Suprapubic skin (tissue), 3 donors: ENCODE measurements around the gene CHAF1A.

Experiments
- EP300 ChIP-seq: sonication (generic); formaldehyde crosslinking; IDR thresholded peaks from one replicate; pipeline ENCODE4 v1.6.1; 2017; ENCODE audit warnings: antibody characterized with exemption
- TF ChIP-seq, protein P1 (sequence below), 2 donors: fragments of 200-600 bp in 1 of 2; fragments of 450-650 bp in 1 of 2; sonication (generic) in 1 of 2; IDR thresholded peaks; one replicate each; pipeline ENCODE4 v1.5.1; 2016 to 2019; ENCODE audit warnings: antibody characterized with exemption in 2 of 2, mild to moderate bottlenecking in 1 of 2, moderate library complexity in 1 of 2

GRCh38 chr19:4430760-4431159, 28.3 kb downstream of the CHAF1A start:
- TF ChIP-seq, protein P1, sequence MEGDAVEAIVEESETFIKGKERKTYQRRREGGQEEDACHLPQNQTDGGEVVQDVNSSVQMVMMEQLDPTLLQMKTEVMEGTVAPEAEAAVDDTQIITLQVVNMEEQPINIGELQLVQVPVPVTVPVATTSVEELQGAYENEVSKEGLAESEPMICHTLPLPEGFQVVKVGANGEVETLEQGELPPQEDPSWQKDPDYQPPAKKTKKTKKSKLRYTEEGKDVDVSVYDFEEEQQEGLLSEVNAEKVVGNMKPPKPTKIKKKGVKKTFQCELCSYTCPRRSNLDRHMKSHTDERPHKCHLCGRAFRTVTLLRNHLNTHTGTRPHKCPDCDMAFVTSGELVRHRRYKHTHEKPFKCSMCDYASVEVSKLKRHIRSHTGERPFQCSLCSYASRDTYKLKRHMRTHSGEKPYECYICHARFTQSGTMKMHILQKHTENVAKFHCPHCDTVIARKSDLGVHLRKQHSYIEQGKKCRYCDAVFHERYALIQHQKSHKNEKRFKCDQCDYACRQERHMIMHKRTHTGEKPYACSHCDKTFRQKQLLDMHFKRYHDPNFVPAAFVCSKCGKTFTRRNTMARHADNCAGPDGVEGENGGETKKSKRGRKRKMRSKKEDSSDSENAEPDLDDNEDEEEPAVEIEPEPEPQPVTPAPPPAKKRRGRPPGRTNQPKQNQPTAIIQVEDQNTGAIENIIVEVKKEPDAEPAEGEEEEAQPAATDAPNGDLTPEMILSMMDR (IDR thresholded peaks at IDR 0.05) = no peak
- no peak for TF ChIP-seq EP300
